ENCODE results near the gene THOC3. TPM values are rescaled to one million over a fixed set of nuclear protein-coding genes. Genes with fewer than 3 reads are reported as not detected.
"Not testable (repeated sequence)": the region's sequence is repeated elsewhere in the genome, so short reads cannot be mapped to it uniquely, and the experiment has no call there.

THOC3 gene
- total and polyA plus RNA-seq, 2 of the 8 experiments (the other 6 are each of a cell fraction or from before 2014, with no cell fraction given), result 60.2 to 82.7 TPM

GRCh38 chr5:176017324-176017723, 49.2 kb upstream of the THOC3 start:
- POLR2A ChIA-PET (ENCODE audit: partially characterized antibody); H2BK20ac ChIP-seq (ENCODE audit: low read length): not testable (repeated sequence)

GRCh38 chr5:176014360-176014759, 46.2 kb upstream of the THOC3 start:
- H3K27me3 ChIP-seq (replicated peaks in 1 of 4; ENCODE audit: control insufficient read depth in 3 of 4, extremely low read depth in 1 of 4, insufficient read depth in 3 of 4, low read length in 3 of 4); H2BK15ac ChIP-seq (ENCODE audit: low read length); H2AFZ ChIP-seq (ENCODE audit: low read length); POLR2A ChIA-PET (ENCODE audit: partially characterized antibody); CTCF ChIA-PET (ENCODE audit: partially characterized antibody); H3K9ac ChIP-seq (replicated peaks in 1 of 4; ENCODE audit: extremely low read depth in 1 of 4, low read depth in 3 of 4, low read length in 3 of 4); H4K20me1 ChIP-seq (replicated peaks in 1 of 2; ENCODE audit: control insufficient read depth in 1 of 2, insufficient read depth in 2 of 2, low read length in 2 of 2); H2BK12ac ChIP-seq (ENCODE audit: low read depth, low read length); H3K36me3 ChIP-seq (ENCODE audit: control insufficient read depth in 2 of 4, insufficient read depth in 4 of 4, low read length in 3 of 4); H4K8ac ChIP-seq (ENCODE audit: extremely low read depth, insufficient read depth, low read length); H3K14ac ChIP-seq (ENCODE audit: insufficient read length); H3K4me3 ChIP-seq (ENCODE audit: extremely low read depth in 1 of 4, insufficient read depth in 2 of 4, low read depth in 3 of 4, low read length in 4 of 4); H3K4ac ChIP-seq (replicated peaks; ENCODE audit: insufficient read length, low read depth, low read length); H3K4me2 ChIP-seq (ENCODE audit: insufficient read depth in 1 of 2, low read depth in 2 of 2, low read length in 2 of 2); H2BK20ac ChIP-seq (ENCODE audit: low read length); H2BK120ac ChIP-seq (replicated peaks; ENCODE audit: low read depth, low read length); H3K18ac ChIP-seq (ENCODE audit: extremely low read depth, low read length); H3K23me2 ChIP-seq (ENCODE audit: low read depth, low read length); H3K23ac ChIP-seq (ENCODE audit: insufficient read length); H2AK5ac ChIP-seq (ENCODE audit: low read depth, low read length); H4K91ac ChIP-seq (replicated peaks; ENCODE audit: insufficient read length, low read length); H2BK5ac ChIP-seq (ENCODE audit: low read depth, low read length); H3K56ac ChIP-seq (replicated peaks; ENCODE audit: insufficient read length, low read depth, low read length); H3K79me1 ChIP-seq (ENCODE audit: low read depth, low read length); FAIRE-seq; H3K4me1 ChIP-seq (replicated peaks in 1 of 4; ENCODE audit: control insufficient read depth in 3 of 4, insufficient read depth in 4 of 4, low read length in 3 of 4); H3K79me2 ChIP-seq (ENCODE audit: control insufficient read depth in 1 of 2, insufficient read depth in 2 of 2, low read length in 2 of 2); H4K5ac ChIP-seq (ENCODE audit: insufficient read length, low read depth, low read length); H3K27ac ChIP-seq (ENCODE audit: low read depth, low read length); DNase-seq (ENCODE audit: low read depth in 1 of 2, low spot score in 2 of 2); H3K9me3 ChIP-seq (ENCODE audit: insufficient read depth in 2 of 2, low read depth in 1 of 2, low read length in 1 of 2): not testable (repeated sequence)
- 94% methylated on average over 5 of the region's 6 CpGs; no CpG with 5 or more reads in 1 of the 2 experiments for WGBS, 2 experiments (ENCODE audit: extremely low coverage in 1 of 2, insufficient coverage in 1 of 2, insufficient read length in 1 of 2, insufficient replicate concordance in 2 of 2, low coverage in 1 of 2, low lambda C conversion rate in 2 of 2, missing lambda C conversion rate in 1 of 2)

More at GRCh38 chr5:176017324-176017723, 49.2 kb upstream of the THOC3 start:
- H3K4me2 ChIP-seq (ENCODE audit: insufficient read depth in 1 of 2, low read depth in 2 of 2, low read length in 2 of 2); H2BK120ac ChIP-seq (replicated peaks; ENCODE audit: low read depth, low read length); H2BK12ac ChIP-seq (ENCODE audit: low read depth, low read length); H3K14ac ChIP-seq (ENCODE audit: insufficient read length); H3K23ac ChIP-seq (ENCODE audit: insufficient read length); H3K4ac ChIP-seq (replicated peaks; ENCODE audit: insufficient read length, low read depth, low read length); H3K4me3 ChIP-seq (ENCODE audit: extremely low read depth in 1 of 4, insufficient read depth in 2 of 4, low read depth in 3 of 4, low read length in 4 of 4); H3K79me1 ChIP-seq (ENCODE audit: low read depth, low read length); H3K9me3 ChIP-seq (ENCODE audit: insufficient read depth in 2 of 2, low read depth in 1 of 2, low read length in 1 of 2); H3K18ac ChIP-seq (ENCODE audit: extremely low read depth, low read length); H3K9ac ChIP-seq (replicated peaks in 1 of 4; ENCODE audit: extremely low read depth in 1 of 4, low read depth in 3 of 4, low read length in 3 of 4); H4K91ac ChIP-seq (replicated peaks; ENCODE audit: insufficient read length, low read length); H2BK15ac ChIP-seq (ENCODE audit: low read length); DNase-seq (ENCODE audit: low read depth in 1 of 2, low spot score in 2 of 2); H3K27ac ChIP-seq (ENCODE audit: low read depth, low read length); H3K56ac ChIP-seq (replicated peaks; ENCODE audit: insufficient read length, low read depth, low read length); H2AK5ac ChIP-seq (ENCODE audit: low read depth, low read length); H3K4me1 ChIP-seq (replicated peaks in 1 of 4; ENCODE audit: control insufficient read depth in 3 of 4, insufficient read depth in 4 of 4, low read length in 3 of 4); H3K23me2 ChIP-seq (ENCODE audit: low read depth, low read length); H2AFZ ChIP-seq (ENCODE audit: low read length); CTCF ChIA-PET (ENCODE audit: partially characterized antibody); H2BK5ac ChIP-seq (ENCODE audit: low read depth, low read length); H4K5ac ChIP-seq (ENCODE audit: insufficient read length, low read depth, low read length); H4K8ac ChIP-seq (ENCODE audit: extremely low read depth, insufficient read depth, low read length); H4K20me1 ChIP-seq (replicated peaks in 1 of 2; ENCODE audit: control insufficient read depth in 1 of 2, insufficient read depth in 2 of 2, low read length in 2 of 2); H3K36me3 ChIP-seq (ENCODE audit: control insufficient read depth in 2 of 4, insufficient read depth in 4 of 4, low read length in 3 of 4); H3K27me3 ChIP-seq (replicated peaks in 1 of 4; ENCODE audit: control insufficient read depth in 3 of 4, extremely low read depth in 1 of 4, insufficient read depth in 3 of 4, low read length in 3 of 4); H3K79me2 ChIP-seq (ENCODE audit: control insufficient read depth in 1 of 2, insufficient read depth in 2 of 2, low read length in 2 of 2); FAIRE-seq: not testable (repeated sequence)
- whole genome bisulfite sequencing, 2 experiments (ENCODE audit: extremely low coverage in 1 of 2, insufficient coverage in 1 of 2, insufficient read length in 1 of 2, insufficient replicate concordance in 2 of 2, low coverage in 1 of 2, low lambda C conversion rate in 2 of 2, missing lambda C conversion rate in 1 of 2), result no CpG with 5 or more reads among the region's 4 CpGs
